Natural killer cell treated with Interleukin-12 subunit alpha and Interleukin-12 subunit beta and Interleukin-15 and Interleukin-18, amount 100 ng/mL, for 72 hours (primary cell): ENCODE results near the gene KLHL29. TPM values are rescaled to one million over a fixed set of nuclear protein-coding genes. Genes with fewer than 3 reads are reported as not detected.
A peak's percentile ranks its signal among the peaks of the same experiment; 100 is the strongest.

Experiments used
- ATAC-seq, 2 donors: fragments of 150-1000 bp; cut with Tn5 transposase in 1 of 2; sonication (Bioruptor Pico), chemical (Tn5 transposase) in 1 of 2; 2 replicates each; pipeline ENCODE4 v1.10.0; 2021
- DNase-seq: peaks from one replicate; pipeline ENCODE4 v3.0.0; 2022; ENCODE audit warnings: low spot score
- H3K27ac Mint-ChIP-seq, 2 donors: 1 replicate in 1 of 2; 2 replicates in 1 of 2; pipeline ENCODE4 v1.8.0; 2022; ENCODE audit warnings: mixed read lengths in 2 of 2, mild to moderate bottlenecking in 1 of 2, moderate library complexity in 1 of 2
- H3K27me3 Mint-ChIP-seq, 2 donors: 1 replicate in 1 of 2; 2 replicates in 1 of 2; pipeline ENCODE4 v1.8.0; 2022; ENCODE audit warnings: mixed read lengths in 2 of 2
- H3K36me3 Mint-ChIP-seq: one replicate; pipeline ENCODE4 v1.8.0; 2022; ENCODE audit warnings: mixed read lengths
- H3K4me1 Mint-ChIP-seq, 2 donors: 1 replicate in 1 of 2; 2 replicates in 1 of 2; pipeline ENCODE4 v1.8.0; 2022; ENCODE audit warnings: low read depth in 2 of 2, mixed read lengths in 2 of 2, mild to moderate bottlenecking in 1 of 2
- H3K4me3 Mint-ChIP-seq: one replicate; pipeline ENCODE4 v1.8.0; 2022; ENCODE audit warnings: mixed read lengths
- H3K9me3 Mint-ChIP-seq: 2 replicates; pipeline ENCODE4 v1.8.0; 2022; ENCODE audit warnings: mixed read lengths
- total RNA-seq, 2 donors: library from RNA; stranded (reverse); gene quantifications; one replicate each; pipeline ENCODE4 v1.2.3, GENCODE V29; 2022

KLHL29 gene
- total RNA-seq, 2 donors from 2014 or later: 0.11 to 0.12 TPM

DNA sequence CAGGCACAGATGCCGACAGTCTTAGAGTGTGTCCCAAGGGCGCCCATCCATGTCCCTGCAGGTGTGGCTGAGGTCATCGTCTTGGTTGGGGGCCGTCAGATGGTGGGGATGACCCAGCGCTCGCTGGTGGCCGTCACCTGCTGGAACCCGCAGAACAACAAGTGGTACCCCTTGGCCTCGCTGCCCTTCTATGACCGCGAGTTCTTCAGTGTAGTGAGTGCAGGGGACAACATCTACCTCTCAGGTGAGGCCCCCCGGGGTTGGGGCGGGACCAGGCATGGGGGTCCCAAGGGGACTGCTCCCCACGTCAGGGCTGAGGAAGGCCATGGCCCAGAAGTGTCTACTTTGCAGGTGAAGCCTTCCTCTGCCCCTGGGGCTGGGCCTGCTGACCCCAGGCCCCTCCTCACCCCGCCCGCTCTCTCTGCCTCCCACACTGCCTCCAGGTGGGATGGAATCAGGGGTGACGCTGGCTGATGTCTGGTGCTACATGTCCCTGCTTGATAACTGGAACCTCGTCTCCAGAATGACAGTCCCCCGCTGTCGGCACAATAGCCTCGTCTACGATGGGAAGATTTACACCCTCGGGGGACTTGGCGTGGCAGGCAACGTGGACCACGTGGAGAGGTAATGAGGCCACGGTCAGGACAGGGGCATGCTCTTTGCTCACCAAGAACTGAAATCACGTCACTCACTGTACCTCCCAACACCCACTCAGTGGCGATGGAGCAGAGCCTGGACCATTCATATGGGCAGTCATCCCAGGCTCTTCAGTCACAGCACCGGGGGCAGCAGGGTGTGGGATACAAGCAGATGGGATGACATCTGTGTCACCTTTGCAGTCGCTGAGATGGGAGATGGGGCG, 311.1 kb downstream of the KLHL29 start:
- H3K4me3 Mint-ChIP-seq: no peak overlapping the region
- H3K4me1 Mint-ChIP-seq: peaks cover 0 to 8% of the 10 kb centered on the region in 2 donors
- no peak overlapping the region for H3K27ac Mint-ChIP-seq
- no peaks in the 10 kb centered on the region for H3K36me3 Mint-ChIP-seq
- ATAC-seq: no peak
- H3K27me3 Mint-ChIP-seq: no peaks in the 10 kb centered on the region
- no peaks in the 10 kb centered on the region for H3K9me3 Mint-ChIP-seq
- DNase-seq: peak; percentile 57

DNA sequence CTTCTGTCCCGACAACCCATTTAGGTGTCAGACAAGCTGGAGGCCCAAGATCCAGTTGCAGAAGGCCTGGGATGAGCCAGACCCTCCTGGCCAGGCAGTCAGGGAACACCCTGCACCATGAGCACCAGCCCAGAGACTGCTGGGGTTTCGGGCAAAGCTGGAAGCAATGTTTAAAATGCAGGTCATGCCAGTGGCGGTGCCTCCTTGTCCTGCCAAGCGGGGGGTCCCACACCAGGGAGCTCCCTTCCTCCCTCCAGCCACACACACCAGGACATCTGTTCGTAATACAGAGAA, 311.7 kb downstream of the KLHL29 start:
- Mint-ChIP-seq H3K4me1 (peaks cover 0 to 10% of the 10 kb centered on the region in 2 donors), H3K4me3 (no peak overlapping the region), H3K9me3 (no peaks in the 10 kb centered on the region), H3K27me3 (no peaks in the 10 kb centered on the region), H3K36me3 (no peaks in the 10 kb centered on the region), H3K27ac (no peak overlapping the region)
- no peak for ATAC-seq
- peak; percentile 53 for DNase-seq

DNA sequence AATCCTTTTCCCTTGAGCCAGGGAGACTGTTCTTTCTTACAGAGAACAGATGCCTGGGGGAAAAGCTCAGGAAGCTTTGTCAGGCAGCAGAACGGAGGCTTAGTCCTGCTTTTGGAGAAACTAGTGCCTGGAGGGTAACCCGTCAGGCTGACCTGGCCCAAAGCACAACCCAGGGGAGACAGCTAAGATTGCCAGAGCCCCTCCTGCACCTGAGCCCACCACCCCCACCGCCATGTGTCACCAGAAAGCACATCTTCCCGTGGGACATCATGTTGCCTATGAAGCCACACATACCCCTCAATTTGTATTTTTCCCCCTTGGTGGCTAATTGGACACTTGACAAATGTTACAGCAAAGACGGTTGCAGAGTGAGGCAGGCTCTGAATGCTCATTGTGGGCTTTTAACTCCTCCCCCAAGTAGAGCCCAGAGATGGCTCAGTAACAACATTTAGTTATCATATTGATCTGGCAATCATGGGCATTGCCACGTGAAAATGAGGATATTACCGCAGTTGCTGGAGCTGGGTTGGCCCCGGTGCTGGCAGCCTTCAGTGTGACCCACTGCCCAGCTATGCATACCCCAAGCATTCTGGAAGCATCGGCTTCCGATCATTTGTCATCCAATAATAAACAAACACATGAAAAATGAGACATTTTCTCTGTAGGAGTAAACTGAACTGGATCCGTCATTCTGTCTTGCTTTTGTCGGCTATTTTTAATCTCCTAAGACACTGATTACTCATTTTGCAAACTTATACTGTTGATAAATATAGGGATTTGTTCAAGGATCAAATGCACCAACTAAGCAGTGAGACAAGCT, 312.5 kb downstream of the KLHL29 start:
- Mint-ChIP-seq H3K4me1 (peaks cover 0 to 12% of the 10 kb centered on the region in 2 donors), H3K27ac (no peak overlapping the region), H3K4me3 (no peak overlapping the region), H3K9me3 (no peaks in the 10 kb centered on the region), H3K36me3 (no peaks in the 10 kb centered on the region), H3K27me3 (no peaks in the 10 kb centered on the region)
- peak; percentile 18 for DNase-seq
- ATAC-seq: no peak

DNA sequence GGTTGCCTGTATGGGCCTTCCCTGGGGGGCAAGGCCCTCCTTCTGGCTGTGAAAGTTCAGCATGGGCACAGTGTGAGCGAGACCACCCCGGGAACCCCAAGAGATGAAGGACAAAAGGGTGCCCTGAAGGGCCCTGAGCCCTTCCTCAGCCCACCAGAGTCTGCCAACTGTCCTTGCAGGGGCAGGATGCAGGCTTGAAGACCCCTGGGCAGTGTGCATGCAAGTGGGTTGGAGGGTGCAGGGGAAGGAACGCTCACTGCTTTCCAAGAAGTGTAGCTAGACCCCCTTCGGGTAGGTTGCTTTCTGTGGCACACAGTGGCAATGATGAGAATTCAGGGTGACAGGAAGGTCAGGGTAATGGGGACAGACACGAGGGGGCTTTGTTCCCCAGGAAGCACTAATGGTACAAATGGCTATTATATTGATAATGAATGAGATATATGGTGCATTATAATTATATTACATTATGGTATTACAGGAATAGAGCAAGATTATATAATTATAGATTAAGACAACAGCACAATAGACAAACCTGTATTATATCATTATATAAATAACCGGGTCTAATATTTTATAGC, 313.2 kb downstream of the KLHL29 start:
- no peaks in the 10 kb centered on the region for H3K27me3 Mint-ChIP-seq
- no peak overlapping the region for H3K27ac Mint-ChIP-seq
- H3K9me3 Mint-ChIP-seq: no peaks in the 10 kb centered on the region
- H3K4me3 Mint-ChIP-seq: no peak overlapping the region
- DNase-seq (peak; percentile 41), ATAC-seq (no peak)
- peaks cover 0 to 18% of the 10 kb centered on the region in 2 donors for H3K4me1 Mint-ChIP-seq
- H3K36me3 Mint-ChIP-seq: no peaks in the 10 kb centered on the region

DNA sequence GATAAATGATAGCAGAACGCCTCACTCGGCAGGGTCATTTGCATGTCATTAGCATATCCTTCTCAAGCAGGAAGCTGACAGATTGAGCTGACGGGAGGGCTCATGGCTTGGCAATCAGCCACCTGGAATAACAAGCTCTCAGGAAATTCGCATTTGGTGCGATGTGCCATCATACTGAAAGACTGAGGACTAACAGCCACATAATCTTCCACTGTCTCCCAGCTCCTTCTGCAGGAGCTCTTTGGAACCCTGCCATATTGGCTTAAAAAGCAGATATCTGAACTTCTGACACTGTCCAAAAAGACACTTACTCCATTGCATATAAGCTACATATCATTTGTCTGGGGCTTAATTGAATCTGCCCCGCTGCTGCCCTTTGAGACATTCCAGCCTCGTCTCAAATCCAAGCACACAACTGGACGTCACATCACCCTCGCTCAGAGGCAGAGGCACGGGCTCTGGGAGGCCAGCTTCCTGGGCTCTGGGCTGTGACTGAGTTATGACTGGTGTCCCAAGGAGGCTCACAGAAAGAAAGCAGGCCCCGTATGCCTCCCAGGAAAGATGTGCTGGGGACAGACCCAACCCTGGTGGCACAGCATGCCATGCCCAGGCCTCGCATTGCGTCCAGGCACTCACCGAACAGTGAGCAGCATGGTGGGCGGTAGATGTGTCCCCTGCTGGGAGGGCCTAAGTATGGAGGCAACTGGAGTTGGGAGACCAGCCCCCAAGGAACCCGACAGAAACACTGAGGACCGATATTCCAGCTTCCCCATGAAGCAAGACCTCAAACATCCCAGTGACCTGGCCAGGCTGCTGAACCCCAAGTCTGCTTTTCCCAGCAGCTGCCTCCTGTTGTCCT, 314.0 kb downstream of the KLHL29 start:
- ATAC-seq: no peak
- Mint-ChIP-seq H3K27ac (no peak overlapping the region), H3K36me3 (no peaks in the 10 kb centered on the region), H3K4me1 (peaks cover 0 to 22% of the 10 kb centered on the region in 2 donors), H3K27me3 (no peaks in the 10 kb centered on the region), H3K9me3 (no peaks in the 10 kb centered on the region), H3K4me3 (no peak overlapping the region)
- DNase-seq: peak; percentile 38

DNA sequence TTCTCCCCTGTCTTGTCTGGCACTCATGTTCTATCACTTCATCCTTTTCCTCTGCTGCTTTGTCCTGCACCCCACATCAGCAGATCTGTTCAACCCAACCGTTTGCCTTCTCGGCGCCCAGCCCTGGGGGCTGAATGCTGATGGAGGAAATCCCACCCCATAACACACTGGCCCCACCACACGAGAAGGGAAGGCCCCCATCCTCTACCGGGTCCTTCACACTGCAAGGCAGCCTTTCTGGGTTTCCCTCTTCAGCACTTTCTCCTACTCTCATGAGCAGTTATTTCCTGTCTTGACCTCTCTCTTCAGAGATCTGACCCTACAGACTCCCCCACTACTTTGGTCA, 314.6 kb downstream of the KLHL29 start:
- Mint-ChIP-seq H3K9me3 (no peaks in the 10 kb centered on the region), H3K4me1 (peaks cover 0 to 22% of the 10 kb centered on the region in 2 donors), H3K27ac (peak overlapping the region in 1 of 2 donors; percentile 9), H3K36me3 (no peaks in the 10 kb centered on the region), H3K27me3 (no peaks in the 10 kb centered on the region), H3K4me3 (no peak overlapping the region)
- no peak for ATAC-seq
- peak; percentile 25 for DNase-seq

DNA sequence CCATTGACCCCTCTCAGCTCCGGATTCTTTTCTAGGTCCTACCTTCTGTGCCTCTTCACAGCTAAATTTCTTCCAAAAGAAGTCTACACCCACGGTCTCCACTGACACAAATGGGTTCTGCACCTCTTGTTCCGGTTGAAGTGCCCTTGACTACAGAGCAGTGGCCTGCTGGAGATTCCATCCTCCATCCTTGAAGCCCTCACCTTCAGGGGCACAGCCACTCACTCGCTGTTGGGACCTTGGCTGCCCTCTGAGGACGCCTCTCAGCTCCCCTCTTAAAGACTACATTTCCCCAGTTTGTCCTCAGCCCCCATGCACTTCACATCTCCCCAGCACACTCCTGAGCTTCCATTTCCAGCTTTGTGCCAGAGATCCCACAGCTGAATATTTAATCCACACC, 315.6 kb downstream of the KLHL29 start:
- Mint-ChIP-seq H3K4me3 (no peak overlapping the region), H3K9me3 (no peaks in the 10 kb centered on the region), H3K4me1 (peaks cover 0 to 22% of the 10 kb centered on the region in 2 donors), H3K36me3 (no peaks in the 10 kb centered on the region), H3K27me3 (no peaks in the 10 kb centered on the region), H3K27ac (no peak overlapping the region)
- DNase-seq (peak; percentile 20), ATAC-seq (no peak)

DNA sequence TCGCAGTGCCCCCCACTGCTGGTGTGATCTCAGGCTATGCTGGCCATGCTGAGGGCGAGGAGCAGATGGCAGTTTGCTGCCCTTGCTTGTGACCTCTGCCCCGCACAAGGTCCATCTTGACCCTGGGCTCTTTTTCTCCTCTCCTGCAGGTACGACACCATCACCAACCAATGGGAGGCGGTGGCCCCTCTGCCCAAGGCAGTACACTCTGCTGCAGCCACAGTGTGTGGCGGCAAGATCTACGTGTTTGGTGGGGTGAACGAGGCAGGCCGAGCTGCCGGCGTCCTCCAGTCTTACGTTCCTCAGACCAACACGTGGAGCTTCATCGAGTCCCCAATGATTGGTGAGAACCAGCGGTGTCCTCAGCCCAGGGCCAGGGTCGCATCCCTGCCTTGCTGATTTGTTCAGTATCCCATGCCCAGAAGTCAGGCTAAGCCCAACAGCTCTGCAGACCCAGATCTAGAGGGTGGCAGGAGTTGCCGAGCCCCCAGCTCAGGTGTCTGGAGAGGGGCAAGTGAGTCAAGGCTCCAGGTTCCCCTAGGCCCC, 318.1 kb downstream of the KLHL29 start:
- peak; percentile 49 for DNase-seq
- no peak for ATAC-seq
- no peaks in the 10 kb centered on the region for H3K9me3 Mint-ChIP-seq

DNA sequence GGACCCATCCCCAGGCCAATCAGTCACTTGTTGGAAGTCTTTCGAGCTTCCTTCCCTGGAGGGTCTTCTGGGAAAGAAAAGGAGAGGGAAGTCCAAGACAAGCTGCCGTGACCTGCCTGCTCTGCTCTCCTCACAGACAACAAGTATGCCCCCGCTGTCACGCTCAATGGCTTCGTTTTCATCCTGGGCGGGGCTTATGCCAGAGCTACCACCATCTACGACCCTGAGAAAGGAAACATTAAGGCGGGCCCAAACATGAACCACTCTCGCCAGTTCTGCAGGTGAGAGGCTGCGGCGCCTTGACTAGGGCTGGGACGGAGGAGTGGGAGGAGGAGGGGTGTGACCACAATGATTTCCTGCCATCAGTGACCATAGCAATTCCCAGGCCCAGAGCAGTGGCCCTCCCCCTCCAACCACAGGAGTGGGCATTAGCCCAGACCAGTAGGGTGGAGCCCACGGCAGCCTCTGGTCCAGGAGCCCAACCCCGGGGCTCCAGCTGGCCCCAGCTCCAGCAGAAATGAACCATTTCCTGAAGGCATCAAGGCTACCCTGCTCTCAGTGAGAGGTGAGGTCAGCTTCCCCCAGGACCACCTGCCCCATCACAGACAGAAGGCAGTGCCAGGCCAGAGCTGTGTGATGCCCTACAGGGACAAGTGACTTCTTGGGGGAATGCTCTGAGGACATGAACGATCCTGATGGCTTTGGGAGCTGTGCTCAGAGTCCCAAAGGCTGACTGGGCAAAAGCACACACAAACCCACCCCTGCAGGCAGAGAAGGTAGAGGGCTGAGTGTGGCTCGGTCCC, 318.8 kb downstream of the KLHL29 start:
- peak in 1 of 2 donors; percentile 7 for ATAC-seq
- H3K36me3 Mint-ChIP-seq: no peaks in the 10 kb centered on the region
- no peaks in the 10 kb centered on the region for H3K27me3 Mint-ChIP-seq
- no peaks in the 10 kb centered on the region for H3K9me3 Mint-ChIP-seq
- no peak overlapping the region for H3K4me3 Mint-ChIP-seq
- H3K27ac Mint-ChIP-seq: no peak overlapping the region
- peaks cover 0 to 22% of the 10 kb centered on the region in 2 donors for H3K4me1 Mint-ChIP-seq
- peak; percentile 58 for DNase-seq

More for the DNA sequence above, 318.1 kb downstream of the KLHL29 start:
- Mint-ChIP-seq H3K36me3 (no peaks in the 10 kb centered on the region), H3K4me1 (peaks cover 0 to 22% of the 10 kb centered on the region in 2 donors), H3K27me3 (no peaks in the 10 kb centered on the region), H3K27ac (no peak overlapping the region), H3K4me3 (no peak overlapping the region)

DNA sequence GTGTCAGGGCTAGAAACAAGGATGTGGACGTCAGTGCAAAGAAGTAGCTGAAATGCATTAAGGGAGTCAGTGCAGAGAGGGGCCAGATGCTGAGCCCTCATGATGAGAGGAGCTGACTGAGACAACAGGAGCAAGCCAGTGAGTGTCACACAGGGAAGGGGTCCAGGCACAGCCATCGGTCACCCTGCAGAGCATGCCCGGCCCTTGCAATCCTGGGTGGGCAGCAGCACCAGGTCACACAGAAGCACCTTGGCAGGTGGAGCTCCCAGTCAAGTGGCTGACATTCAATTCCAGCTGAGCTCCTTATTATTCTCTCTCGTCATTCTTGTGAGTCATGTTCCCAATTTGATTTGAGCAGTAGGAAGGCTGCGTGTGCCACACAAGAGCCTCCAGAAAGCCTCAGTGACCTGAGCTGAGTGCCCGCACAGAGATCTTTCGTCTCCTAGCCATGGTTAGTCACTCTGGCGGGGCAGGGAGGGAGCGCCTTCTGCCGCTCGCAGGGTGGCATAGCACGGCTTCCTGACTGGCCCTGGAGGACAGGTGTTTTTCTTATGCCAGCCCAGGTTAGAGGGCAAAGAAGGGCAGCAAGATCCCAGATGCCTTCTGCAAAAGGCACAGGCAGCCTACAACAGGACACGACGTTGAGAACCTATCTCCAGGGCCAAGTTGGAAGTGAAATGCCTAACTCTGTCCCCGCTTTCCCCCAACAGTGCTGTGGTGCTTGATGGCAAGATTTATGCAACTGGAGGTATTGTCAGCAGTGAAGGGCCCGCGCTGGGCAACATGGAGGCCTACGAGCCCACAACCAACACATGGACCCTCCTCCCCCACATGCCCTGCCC, 321.0 kb downstream of the KLHL29 start:
- Mint-ChIP-seq H3K27ac (no peak overlapping the region), H3K4me1 (peaks cover 0 to 18% of the 10 kb centered on the region in 2 donors), H3K9me3 (no peaks in the 10 kb centered on the region), H3K4me3 (no peak overlapping the region), H3K36me3 (no peaks in the 10 kb centered on the region), H3K27me3 (no peaks in the 10 kb centered on the region)
- DNase-seq (peak; percentile 49), ATAC-seq (no peak)

DNA sequence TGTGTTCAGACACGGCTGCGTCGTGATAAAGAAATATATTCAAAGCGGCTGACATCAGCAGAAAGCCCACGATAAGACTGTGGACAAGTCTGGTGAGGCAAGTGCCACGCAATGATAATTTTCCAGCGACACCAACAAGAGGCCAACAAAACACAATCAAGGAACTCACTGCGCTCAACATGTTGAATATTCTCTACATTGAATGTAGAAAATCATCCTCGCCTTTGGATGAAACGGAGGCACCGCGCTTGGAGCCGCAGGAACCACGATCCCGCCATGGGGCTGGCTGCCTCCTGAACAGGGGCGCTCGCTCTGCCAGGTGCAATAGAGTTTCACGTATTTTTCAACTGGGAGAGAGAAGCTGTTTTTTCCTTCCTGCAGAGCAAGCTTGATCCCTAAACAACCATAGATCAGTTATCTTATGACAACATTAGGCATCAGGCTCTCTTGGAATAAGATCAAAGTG, 321.7 kb downstream of the KLHL29 start:
- no peak overlapping the region for H3K27ac Mint-ChIP-seq
- ATAC-seq (no peak), DNase-seq (no peak)
- H3K4me3 Mint-ChIP-seq: no peak overlapping the region
- no peaks in the 10 kb centered on the region for H3K36me3 Mint-ChIP-seq
- H3K27me3 Mint-ChIP-seq: no peaks in the 10 kb centered on the region
- H3K4me1 Mint-ChIP-seq: peaks cover 0 to 14% of the 10 kb centered on the region in 2 donors
- H3K9me3 Mint-ChIP-seq: no peaks in the 10 kb centered on the region

DNA sequence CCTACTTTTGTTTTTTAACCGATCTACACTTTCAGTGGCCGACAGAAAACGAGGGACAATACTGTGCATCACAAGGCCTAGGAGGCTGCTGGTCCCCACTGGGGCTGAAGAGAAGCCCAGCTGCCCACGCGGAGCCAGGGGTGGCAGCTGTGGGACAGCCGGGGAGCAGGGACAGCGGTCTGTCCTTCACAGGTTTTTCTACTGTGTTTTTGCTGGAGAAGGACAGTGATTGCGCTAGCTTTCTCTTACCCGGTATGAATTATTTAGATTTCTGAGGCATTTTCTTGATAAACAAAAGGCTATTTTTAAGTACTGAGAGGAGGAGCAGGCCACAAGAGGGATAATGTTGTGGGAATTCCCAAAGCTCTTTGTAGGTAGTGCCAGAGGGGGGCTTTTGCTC, 322.1 kb downstream of the KLHL29 start:
- Mint-ChIP-seq H3K4me3 (no peak overlapping the region), H3K27me3 (no peaks in the 10 kb centered on the region), H3K4me1 (peaks cover 0 to 14% of the 10 kb centered on the region in 2 donors), H3K36me3 (no peaks in the 10 kb centered on the region), H3K9me3 (no peaks in the 10 kb centered on the region), H3K27ac (no peak overlapping the region)
- DNase-seq: peak; percentile 41
- ATAC-seq: no peak
